Mesodermal cell (in vitro differentiated cells): ENCODE measurements around the gene ALCAM.
"Not testable (repeated sequence)": the region's sequence is repeated elsewhere in the genome, so short reads cannot be mapped to it uniquely, and the experiment has no call there.

ENCODE experiments used
- H3K27ac ChIP-seq: 2 replicates; pipeline ENCODE4 v1.7.0; 2013; ENCODE audit warnings: mild to moderate bottlenecking, low read depth, low read length, moderate library complexity; ENCODE audit not compliant: severe bottlenecking
- H3K36me3 ChIP-seq: 2 replicates; pipeline ENCODE4 v1.7.1; 2013; ENCODE audit warnings: mild to moderate bottlenecking, low read length, moderate library complexity; ENCODE audit not compliant: control insufficient read depth, insufficient read depth
- H3K4me1 ChIP-seq: one replicate; pipeline ENCODE4 v1.7.1; 2013; ENCODE audit warnings: mild to moderate bottlenecking, low read length; ENCODE audit not compliant: insufficient read depth, control insufficient read depth, poor library complexity, severe bottlenecking
- H3K4me3 ChIP-seq: 2 replicates; pipeline ENCODE4 v1.7.0; 2013; ENCODE audit warnings: low read length, control low read depth, mild to moderate bottlenecking; ENCODE audit not compliant: insufficient read depth, poor library complexity, severe bottlenecking; ENCODE audit errors: extremely low read depth
- H3K9me3 ChIP-seq: 2 replicates; pipeline ENCODE4 v1.7.1; 2013; ENCODE audit warnings: mild to moderate bottlenecking, low read length, moderate library complexity; ENCODE audit not compliant: control insufficient read depth
- WGBS, 2 experiments: methylation state at CpG; one replicate each; pipeline ENCODE4 v1.1.5; 2013; ENCODE audit warnings: missing lambda C conversion rate in 2 of 2; ENCODE audit not compliant: insufficient coverage in 2 of 2; 5-methylcytosine and 5-hydroxymethylcytosine counted together

Gene ALCAM

GRCh38 chr3:105392598-105392997 is 25.9 kb downstream of the ALCAM start:
- not testable (repeated sequence) for H3K9me3 ChIP-seq, H3K36me3 ChIP-seq, H3K27ac ChIP-seq, H3K4me3 ChIP-seq, H3K4me1 ChIP-seq

GRCh38 chr3:105394177-105394576 is 27.5 kb downstream of the ALCAM start:
- Histone ChIP-seq H3K36me3 (no peaks in the 10 kb centered on the region), H3K9me3 (no peaks in the 10 kb centered on the region), H3K4me3 (no peak overlapping the region), H3K27ac (peak overlapping the region; percentile 70), H3K4me1 (peaks cover 13% of the 10 kb centered on the region)
- WGBS, 2 experiments = 68 to 71% methylated on average over 4 to 5 of the region's 7 CpGs

- no peaks in the 10 kb centered on the region for H3K9me3 ChIP-seq
- H3K4me3 ChIP-seq = no peak overlapping the region
- WGBS, 2 experiments = 100% methylated on average over 1 of the region's 1 CpG
- H3K36me3 ChIP-seq = peaks cover under 1% of the 10 kb centered on the region
- no peak overlapping the region for H3K27ac ChIP-seq
- peaks cover 39% of the 10 kb centered on the region for H3K4me1 ChIP-seq
These were observed 31.3 kb downstream of the ALCAM start for GRCh38 chr3:105397974-105398373.

GRCh38 chr3:105398437-105398836 is 31.7 kb downstream of the ALCAM start:
- H3K27ac ChIP-seq = no peak overlapping the region
- peaks cover 39% of the 10 kb centered on the region for H3K4me1 ChIP-seq
- H3K36me3 ChIP-seq = peaks cover 6% of the 10 kb centered on the region
- peaks cover 2% of the 10 kb centered on the region for H3K9me3 ChIP-seq
- no peak overlapping the region for H3K4me3 ChIP-seq

GRCh38 chr3:105399062-105399461 is 32.4 kb downstream of the ALCAM start:
- no CpG with 5 or more reads among the region's 1 CpG for WGBS, 2 experiments
- H3K4me1 ChIP-seq = peaks cover 38% of the 10 kb centered on the region
- H3K9me3 ChIP-seq = peaks cover 4% of the 10 kb centered on the region
- H3K4me3 ChIP-seq = no peak overlapping the region
- H3K27ac ChIP-seq = no peak overlapping the region
- H3K36me3 ChIP-seq = peaks cover 6% of the 10 kb centered on the region

- H3K27ac ChIP-seq = no peak overlapping the region
- H3K36me3 ChIP-seq = peaks cover 6% of the 10 kb centered on the region
- peaks cover 4% of the 10 kb centered on the region for H3K9me3 ChIP-seq
- WGBS, 2 experiments = 80 to 100% methylated on average over 1 of the region's 1 CpG
- H3K4me3 ChIP-seq = no peak overlapping the region
- H3K4me1 ChIP-seq = peaks cover 33% of the 10 kb centered on the region
These were observed 32.9 kb downstream of the ALCAM start for GRCh38 chr3:105399611-105400010.

- WGBS, 2 experiments = 100% methylated on average over 1 of the region's 4 CpGs; no CpG with 5 or more reads in 1 of the 2 experiments
- H3K4me3 ChIP-seq = no peak overlapping the region
- H3K9me3 ChIP-seq = peaks cover 4% of the 10 kb centered on the region
- peaks cover 6% of the 10 kb centered on the region for H3K36me3 ChIP-seq
- no peak overlapping the region for H3K27ac ChIP-seq
- H3K4me1 ChIP-seq = peaks cover 29% of the 10 kb centered on the region
These were observed 34.5 kb downstream of the ALCAM start for GRCh38 chr3:105401254-105401653.

GRCh38 chr3:105401691-105402149 is 35.0 kb downstream of the ALCAM start:
- no CpG with 5 or more reads among the region's 2 CpGs for WGBS, 2 experiments
- peaks cover 29% of the 10 kb centered on the region for H3K4me1 ChIP-seq
- H3K27ac ChIP-seq = no peak overlapping the region
- no peak overlapping the region for H3K4me3 ChIP-seq
- H3K36me3 ChIP-seq = peaks cover 6% of the 10 kb centered on the region
- H3K9me3 ChIP-seq = peaks cover 4% of the 10 kb centered on the region

- peaks cover 4% of the 10 kb centered on the region for H3K9me3 ChIP-seq
- H3K27ac ChIP-seq = peak overlapping the region; percentile 8
- peaks cover 6% of the 10 kb centered on the region for H3K36me3 ChIP-seq
- 84 to 88% methylated on average over 2 to 5 of the region's 6 CpGs for WGBS, 2 experiments
- H3K4me3 ChIP-seq = no peak overlapping the region
- peaks cover 29% of the 10 kb centered on the region for H3K4me1 ChIP-seq
These were observed 35.6 kb downstream of the ALCAM start for GRCh38 chr3:105402287-105402801.

GRCh38 chr3:105403034-105403433 is 36.3 kb downstream of the ALCAM start:
- H3K4me3 ChIP-seq, H3K36me3 ChIP-seq, H3K27ac ChIP-seq, H3K9me3 ChIP-seq: not testable (repeated sequence)
- 100% methylated on average over 5 to 6 of the region's 9 CpGs for WGBS, 2 experiments
- peaks cover 29% of the 10 kb centered on the region for H3K4me1 ChIP-seq

- WGBS, 2 experiments = 88 to 100% methylated on average over 1 of the region's 2 CpGs
- Histone ChIP-seq H3K4me3 (no peak overlapping the region), H3K36me3 (peaks cover 6% of the 10 kb centered on the region), H3K27ac (no peak overlapping the region), H3K4me1 (peaks cover 15% of the 10 kb centered on the region), H3K9me3 (peaks cover 4% of the 10 kb centered on the region)
These were observed 39.6 kb downstream of the ALCAM start for GRCh38 chr3:105406268-105406667.
